Frontal cortex (tissue), 4 donors: ENCODE data around the gene FZD8. TPM values are rescaled to one million over a fixed set of nuclear protein-coding genes. Genes with fewer than 3 reads are reported as not detected.

Experiments used
- DNase-seq, 2 donors: peaks; one replicate each; pipeline ENCODE4 v3.0.0; 2012; ENCODE audit warnings: low spot score in 2 of 2
- FAIRE-seq: peaks from 2 replicates; lab custom pipeline; 2012; peaks lifted over from hg19 to GRCh38; lab: Jason Lieb, UNC
- total RNA-seq: library from RNA; depleted of rRNA; stranded (reverse); fragments of >200 nt; gene quantifications from one replicate; pipeline ENCODE4 v1.2.3, GENCODE V29; 2014
- donor health status: control.
- donor health status: control.
- donor health status: control.

FZD8 gene
- total RNA-seq, 1 donor from 2014 or later: 13.0 TPM

GRCh38 chr10:35608328-35608672, 33.8 kb downstream of the FZD8 start:
- no peak for FAIRE-seq
- DNase-seq: no peak

- no peak for FAIRE-seq
These were observed 34.4 kb downstream of the FZD8 start for GRCh38 chr10:35607475-35608327.

GRCh38 chr10:35606430-35606829, 35.7 kb downstream of the FZD8 start:
- FAIRE-seq: no peak
- DNase-seq: no peak

More at GRCh38 chr10:35607475-35608327, 34.4 kb downstream of the FZD8 start:
- no peak for DNase-seq

GRCh38 chr10:35605191-35605590, 36.9 kb downstream of the FZD8 start, which contains the start of gene GJD4:
Gene GJD4, plus strand, starts transcription at chr10:35605341. Its CDS starts 227 bp downstream, at chr10:35605568.
- no peak for DNase-seq
- no peak for FAIRE-seq

- DNase-seq: no peak
- FAIRE-seq: no peak
These were observed 41.9 kb downstream of the FZD8 start for GRCh38 chr10:35600193-35600592.

- no peak for DNase-seq
- no peak for FAIRE-seq
These were observed 43.7 kb downstream of the FZD8 start for GRCh38 chr10:35598379-35598778.

- DNase-seq (no peak), FAIRE-seq (no peak)
These were observed 47.0 kb downstream of the FZD8 start for GRCh38 chr10:35595106-35595505.

- DNase-seq (no peak), FAIRE-seq (no peak)
These were observed 47.7 kb downstream of the FZD8 start for GRCh38 chr10:35594115-35595079.

GRCh38 chr10:35592441-35592840, 49.7 kb downstream of the FZD8 start:
- FAIRE-seq: no peak

GRCh38 chr10:35588836-35589235, 53.3 kb downstream of the FZD8 start:
- DNase-seq (no peak), FAIRE-seq (no peak)

More at GRCh38 chr10:35592441-35592840, 49.7 kb downstream of the FZD8 start:
- DNase-seq: no peak

Other genes with a start within 250 kb of the FZD8 start
- not detected for gene GJD4, start 37.0 kb downstream of the FZD8 start, total RNA-seq